ENCODE data around the gene GCA.

Gene GCA

GRCh38 chr2:162316590-162316989, 27.3 kb upstream of the GCA start:
- no peak for TF ChIP-seq CTCF (IDR thresholded peaks at IDR 0.05)
- peaks cover 56% of the 10 kb centered on the region for H3K27me3 Mint-ChIP-seq (ENCODE audit: low read depth, poor library complexity)
- peaks cover 7% of the 10 kb centered on the region for H3K4me1 Mint-ChIP-seq
- H3K36me3 Mint-ChIP-seq (ENCODE audit: low read depth) = no peaks in the 10 kb centered on the region
- H3K9me3 Mint-ChIP-seq = no peaks in the 10 kb centered on the region
- no peak for DNase-seq
- H3K27ac Mint-ChIP-seq = no peak overlapping the region
- peak overlapping the region; percentile 26 for H3K4me3 Mint-ChIP-seq

- H3K4me3 Mint-ChIP-seq = peak overlapping the region; percentile 26
- no peak overlapping the region for H3K27ac Mint-ChIP-seq
- no peak for DNase-seq
- no peaks in the 10 kb centered on the region for H3K36me3 Mint-ChIP-seq (ENCODE audit: low read depth)
- no peak for TF ChIP-seq CTCF (IDR thresholded peaks at IDR 0.05)
- no peaks in the 10 kb centered on the region for H3K9me3 Mint-ChIP-seq
- peaks cover 56% of the 10 kb centered on the region for H3K27me3 Mint-ChIP-seq (ENCODE audit: low read depth, poor library complexity)
- peaks cover 7% of the 10 kb centered on the region for H3K4me1 Mint-ChIP-seq
These were observed 26.7 kb upstream of the GCA start for GRCh38 chr2:162317058-162317742.

GRCh38 chr2:162317861-162318327, 26.0 kb upstream of the GCA start:
- H3K27ac Mint-ChIP-seq = no peak overlapping the region
- TF ChIP-seq CTCF (IDR thresholded peaks at IDR 0.05) = no peak
- H3K27me3 Mint-ChIP-seq (ENCODE audit: low read depth, poor library complexity) = peaks cover 56% of the 10 kb centered on the region
- peaks cover 7% of the 10 kb centered on the region for H3K4me1 Mint-ChIP-seq
- DNase-seq = no peak
- H3K4me3 Mint-ChIP-seq = peak overlapping the region; percentile 84
- no peaks in the 10 kb centered on the region for H3K9me3 Mint-ChIP-seq
- H3K36me3 Mint-ChIP-seq (ENCODE audit: low read depth) = no peaks in the 10 kb centered on the region

- Mint-ChIP-seq H3K4me3 (peak within 1 kb of the TSS; percentile 84), H3K9me3 (no peaks in the 10 kb centered on the region), H3K4me1 (peaks cover 7% of the 10 kb centered on the region), H3K36me3 (ENCODE audit: low read depth) (no peaks in the 10 kb centered on the region), H3K27ac (no peak within 1 kb of the TSS), H3K27me3 (ENCODE audit: low read depth, poor library complexity) (peaks cover 56% of the 10 kb centered on the region)
- TF ChIP-seq CTCF (IDR thresholded peaks at IDR 0.05) = no peak
- peak; percentile 49 for DNase-seq
These were observed 25.4 kb upstream of the GCA start, which contains the start of gene IFIH1 for GRCh38 chr2:162318328-162319180. Gene IFIH1 (minus strand): TSS chr2:162318684. CDS start chr2:162318307, 377 bp downstream.

- Mint-ChIP-seq H3K9me3 (no peaks in the 10 kb centered on the region), H3K4me3 (no peak overlapping the region), H3K27ac (no peak overlapping the region), H3K36me3 (ENCODE audit: low read depth) (no peaks in the 10 kb centered on the region), H3K4me1 (peaks cover 7% of the 10 kb centered on the region), H3K27me3 (ENCODE audit: low read depth, poor library complexity) (peaks cover 58% of the 10 kb centered on the region)
- no peak for DNase-seq
- TF ChIP-seq CTCF (IDR thresholded peaks at IDR 0.05) = no peak
These were observed 22.9 kb upstream of the GCA start for GRCh38 chr2:162320864-162321517.

Data from nephron progenitor cell (in vitro differentiated cells).